SK-N-SH treated with all-trans-retinoic acid at 6 μM for 48 hours (cell line): Measurements from ENCODE around the gene AKAP6.

Source experiments
- ARNTL ChIP-seq: fragments of 450-650 bp; formaldehyde crosslinking; IDR thresholded peaks from 2 replicates; pipeline ENCODE4 v1.5.0; 2020; ENCODE audit warnings: low read depth, mild to moderate bottlenecking, moderate library complexity, borderline replicate concordance
- BACH2 ChIP-seq: fragments of 250-450 bp; sonication (Bioruptor Pico); IDR thresholded peaks from 2 replicates; pipeline ENCODE4 v1.9.0; 2021; ENCODE audit warnings: mild to moderate bottlenecking, borderline replicate concordance
- PPARA ChIP-seq: fragments of 250-450 bp; sonication (Bioruptor Pico); IDR thresholded peaks from 2 replicates; pipeline ENCODE4 v1.5.0; 2020; ENCODE audit warnings: mild to moderate bottlenecking, borderline replicate concordance
- RARB ChIP-seq: fragments of 250-450 bp; sonication (Bioruptor Pico); IDR thresholded peaks from 2 replicates; pipeline ENCODE4 v1.8.0; 2021; ENCODE audit warnings: mild to moderate bottlenecking, moderate library complexity
- ZFP3 ChIP-seq: fragments of 250-450 bp; sonication (Bioruptor Pico); IDR thresholded peaks from 2 replicates; pipeline ENCODE4 v1.5.0; 2020; ENCODE audit warnings: mild to moderate bottlenecking, moderate library complexity
- ZFP30 ChIP-seq: fragments of 450-650 bp; formaldehyde crosslinking; IDR thresholded peaks from 2 replicates; pipeline ENCODE4 v1.5.0; 2022; ENCODE audit warnings: mild to moderate bottlenecking, moderate library complexity
- TF ChIP-seq, protein P1 (sequence below): fragments of 250-450 bp; sonication (Bioruptor Pico); IDR thresholded peaks from 2 replicates; pipeline ENCODE4 v1.8.0; 2021; ENCODE audit warnings: low read depth, mild to moderate bottlenecking, moderate library complexity, borderline replicate concordance

DNA sequence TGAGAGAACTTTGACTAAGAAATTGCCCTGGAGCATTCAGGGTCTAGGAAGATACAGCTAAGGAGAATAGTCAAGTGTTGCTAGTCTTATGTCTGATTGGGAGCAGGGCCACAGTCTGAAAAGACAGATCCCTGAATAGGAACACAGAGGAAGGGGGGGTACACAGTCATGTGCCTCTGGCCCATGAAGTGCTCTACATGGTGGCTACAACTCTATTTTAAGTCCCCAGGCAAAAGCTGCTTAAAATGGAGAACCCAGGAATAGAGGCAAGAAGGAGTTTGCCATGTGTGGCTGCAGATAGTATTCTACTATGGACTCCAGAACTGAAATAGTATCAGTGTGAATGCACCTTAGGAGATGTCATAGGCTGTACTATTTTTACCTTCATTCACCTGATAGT, 491.6 kb downstream of the AKAP6 start:
- TF ChIP-seq, protein P1, sequence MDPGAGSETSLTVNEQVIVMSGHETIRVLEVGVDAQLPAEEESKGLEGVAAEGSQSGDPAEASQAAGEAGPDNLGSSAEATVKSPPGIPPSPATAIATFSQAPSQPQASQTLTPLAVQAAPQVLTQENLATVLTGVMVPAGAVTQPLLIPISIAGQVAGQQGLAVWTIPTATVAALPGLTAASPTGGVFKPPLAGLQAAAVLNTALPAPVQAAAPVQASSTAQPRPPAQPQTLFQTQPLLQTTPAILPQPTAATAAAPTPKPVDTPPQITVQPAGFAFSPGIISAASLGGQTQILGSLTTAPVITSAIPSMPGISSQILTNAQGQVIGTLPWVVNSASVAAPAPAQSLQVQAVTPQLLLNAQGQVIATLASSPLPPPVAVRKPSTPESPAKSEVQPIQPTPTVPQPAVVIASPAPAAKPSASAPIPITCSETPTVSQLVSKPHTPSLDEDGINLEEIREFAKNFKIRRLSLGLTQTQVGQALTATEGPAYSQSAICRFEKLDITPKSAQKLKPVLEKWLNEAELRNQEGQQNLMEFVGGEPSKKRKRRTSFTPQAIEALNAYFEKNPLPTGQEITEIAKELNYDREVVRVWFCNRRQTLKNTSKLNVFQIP, result no peak
- TF ChIP-seq PPARA (CRISPR knock-in tag) (no peak), ZFP3 (CRISPR knock-in tag) (no peak), RARB (no peak), ARNTL (CRISPR knock-in tag) (no peak), BACH2 (CRISPR knock-in tag) (no peak), ZFP30 (no peak)
